Measurements from ENCODE around the gene KCNK15. TPM values are rescaled to one million over a fixed set of nuclear protein-coding genes. Genes with fewer than 3 reads are reported as not detected.

Gene KCNK15
- total and polyA plus RNA-seq, 9 of the 15 experiments (the other 6 are each of a cell fraction or from before 2014, with no cell fraction given) = 0.03 to 0.30 (median 0.17) TPM; not detected in 5

- TF ChIP-seq, protein P1, sequence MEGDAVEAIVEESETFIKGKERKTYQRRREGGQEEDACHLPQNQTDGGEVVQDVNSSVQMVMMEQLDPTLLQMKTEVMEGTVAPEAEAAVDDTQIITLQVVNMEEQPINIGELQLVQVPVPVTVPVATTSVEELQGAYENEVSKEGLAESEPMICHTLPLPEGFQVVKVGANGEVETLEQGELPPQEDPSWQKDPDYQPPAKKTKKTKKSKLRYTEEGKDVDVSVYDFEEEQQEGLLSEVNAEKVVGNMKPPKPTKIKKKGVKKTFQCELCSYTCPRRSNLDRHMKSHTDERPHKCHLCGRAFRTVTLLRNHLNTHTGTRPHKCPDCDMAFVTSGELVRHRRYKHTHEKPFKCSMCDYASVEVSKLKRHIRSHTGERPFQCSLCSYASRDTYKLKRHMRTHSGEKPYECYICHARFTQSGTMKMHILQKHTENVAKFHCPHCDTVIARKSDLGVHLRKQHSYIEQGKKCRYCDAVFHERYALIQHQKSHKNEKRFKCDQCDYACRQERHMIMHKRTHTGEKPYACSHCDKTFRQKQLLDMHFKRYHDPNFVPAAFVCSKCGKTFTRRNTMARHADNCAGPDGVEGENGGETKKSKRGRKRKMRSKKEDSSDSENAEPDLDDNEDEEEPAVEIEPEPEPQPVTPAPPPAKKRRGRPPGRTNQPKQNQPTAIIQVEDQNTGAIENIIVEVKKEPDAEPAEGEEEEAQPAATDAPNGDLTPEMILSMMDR (IDR thresholded peaks at IDR 0.05 in 2 of 3, conservative IDR thresholded peaks at IDR 0.05 in 1 of 3; ENCODE audit: insufficient read depth in 2 of 3, low read depth in 1 of 3, low read length in 3 of 3) = peak; percentile 42 to 65 (median 55)
- no peak for TF ChIP-seq MXI1 (IDR thresholded peaks at IDR 0.05; ENCODE audit: low read depth, low read length)
- TF ChIP-seq ZNF143 (CRISPR knock-in tag; IDR thresholded peaks at IDR 0.05) = 0 out of 2 replicates have a peak, but pooled peaks have one; percentile 31
- TF ChIP-seq ZNF76 (CRISPR knock-in tag; IDR thresholded peaks at IDR 0.05; ENCODE audit: borderline replicate concordance) = no peak
Observed at GRCh38 chr20:44717986-44718385, 27.7 kb upstream of the KCNK15 start (continued).

DNA sequence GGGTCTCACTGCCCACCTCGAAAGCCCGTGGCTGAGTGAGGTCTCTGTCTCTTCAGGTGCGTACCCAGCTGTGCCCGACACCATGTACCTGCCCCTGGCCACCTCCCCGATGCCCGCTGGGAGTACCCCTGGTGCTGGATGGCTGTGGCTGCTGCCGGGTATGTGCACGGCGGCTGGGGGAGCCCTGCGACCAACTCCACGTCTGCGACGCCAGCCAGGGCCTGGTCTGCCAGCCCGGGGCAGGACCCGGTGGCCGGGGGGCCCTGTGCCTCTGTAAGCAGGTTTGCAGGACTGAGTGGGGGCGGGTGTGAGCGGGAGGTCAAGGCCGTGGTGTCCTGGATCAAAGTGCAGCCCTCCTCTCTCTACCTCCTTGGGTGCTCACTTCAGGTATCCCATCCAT, 25.8 kb upstream of the KCNK15 start:
- ATAC-seq (no peak), FAIRE-seq (no peak), DNase-seq (ENCODE audit: extremely low read depth in 1 of 4, low spot score in 3 of 4) (no peak)
- no peak overlapping the region for H3K4me2 ChIP-seq (ENCODE audit: insufficient read depth, low read length)
- POLR2A ChIA-PET = no interaction called here
- H3K27me3 ChIP-seq (ENCODE audit: control insufficient read depth in 2 of 2, insufficient read depth in 2 of 2, low read length in 2 of 2) = peaks cover 33 to 78% of the 10 kb centered on the region in 2 experiments
- no peak overlapping the region for H3K4me3 ChIP-seq
- H3K36me3 ChIP-seq (ENCODE audit: control insufficient read depth, insufficient read depth, low read length) = no peaks in the 10 kb centered on the region
- no peak overlapping the region; a peak in 1 of 4 replicates for H3K9ac ChIP-seq (ENCODE audit: insufficient read depth in 1 of 2, low read depth in 2 of 2, low read length in 2 of 2)
- BruUV-seq (replicated peaks) = no TSS peak
- in situ Hi-C loops (cut with MboI) = no loop called here
- WGBS (ENCODE audit: insufficient coverage, low coverage, missing lambda C conversion rate) = under 1% methylated on average over 19 of the region's 19 CpGs
- H4K20me1 ChIP-seq (replicated peaks; ENCODE audit: control insufficient read depth, insufficient read depth, low read length) = peaks cover 11% of the 10 kb centered on the region; the same call in 1 of the 2 replicates
- intact Hi-C loops (cut with micrococcal nuclease) = no loop called here
- H3K4me1 ChIP-seq (replicated peaks in 1 of 2; ENCODE audit: control insufficient read depth in 2 of 2, insufficient read depth in 2 of 2, low read length in 2 of 2) = peaks cover 0 to 14% of the 10 kb centered on the region in 2 experiments; a peak in 2 of 5 replicates
- H2AFZ ChIP-seq (ENCODE audit: low read depth, low read length) = no peak overlapping the region
- H3K79me2 ChIP-seq (ENCODE audit: control insufficient read depth, insufficient read depth, low read length) = no peaks in the 10 kb centered on the region
- H3K9me3 ChIP-seq (replicated peaks; ENCODE audit: control insufficient read depth, insufficient read depth, low read depth, low read length) = no peaks in the 10 kb centered on the region
- H3K9me1 ChIP-seq (ENCODE audit: control insufficient read depth, insufficient read depth, low read length) = no peaks in the 10 kb centered on the region
- H3K27ac ChIP-seq (ENCODE audit: extremely low read depth, low read depth, low read length) = no peak overlapping the region
- CTCF ChIA-PET (ENCODE audit: low intra/inter-chr PET ratio) = no interaction called here
- no peak for TF ChIP-seq CREM (IDR thresholded peaks at IDR 0.05; ENCODE audit: low read depth)
- no peak for TF ChIP-seq TEAD4 (IDR thresholded peaks at IDR 0.05; ENCODE audit: low read length)
- TF ChIP-seq TEAD4 (CRISPR knock-in tag; IDR thresholded peaks at IDR 0.05; ENCODE audit: borderline replicate concordance) = no peak
- TF ChIP-seq ATF4 (CRISPR knock-in tag; IDR thresholded peaks at IDR 0.05) = no peak
- TF ChIP-seq, protein P2, sequence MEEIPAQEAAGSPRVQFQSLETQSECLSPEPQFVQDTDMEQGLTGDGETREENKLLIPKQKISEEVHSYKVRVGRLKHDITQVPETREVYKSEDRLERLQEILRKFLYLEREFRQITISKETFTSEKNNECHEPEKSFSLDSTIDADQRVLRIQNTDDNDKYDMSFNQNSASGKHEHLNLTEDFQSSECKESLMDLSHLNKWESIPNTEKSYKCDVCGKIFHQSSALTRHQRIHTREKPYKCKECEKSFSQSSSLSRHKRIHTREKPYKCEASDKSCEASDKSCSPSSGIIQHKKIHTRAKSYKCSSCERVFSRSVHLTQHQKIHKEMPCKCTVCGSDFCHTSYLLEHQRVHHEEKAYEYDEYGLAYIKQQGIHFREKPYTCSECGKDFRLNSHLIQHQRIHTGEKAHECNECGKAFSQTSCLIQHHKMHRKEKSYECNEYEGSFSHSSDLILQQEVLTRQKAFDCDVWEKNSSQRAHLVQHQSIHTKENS (CRISPR knock-in tag; IDR thresholded peaks at IDR 0.05) = no peak
- TF ChIP-seq ZNF444 (CRISPR knock-in tag; IDR thresholded peaks at IDR 0.05) = no peak
- no peak for TF ChIP-seq SMAD2 (IDR thresholded peaks at IDR 0.05; ENCODE audit: low read depth, low read length)
- no peak for TF ChIP-seq CTBP1 (IDR thresholded peaks at IDR 0.05; ENCODE audit: borderline replicate concordance)
- TF ChIP-seq CBFA2T3 (IDR thresholded peaks at IDR 0.05) = no peak
- no peak for TF ChIP-seq PREB (CRISPR knock-in tag; IDR thresholded peaks at IDR 0.05)
- TF ChIP-seq TAF7 (tag; IDR thresholded peaks at IDR 0.05) = no peak
- no peak for TF ChIP-seq CCAR2 (IDR thresholded peaks at IDR 0.05; ENCODE audit: low read depth, low read length)
- no peak for TF ChIP-seq BRF1 (IDR thresholded peaks at IDR 0.05; ENCODE audit: borderline replicate concordance, extremely low read depth, insufficient read length)
- no peak for TF ChIP-seq PYGO2 (tag; IDR thresholded peaks at IDR 0.05)
- no peak for TF ChIP-seq ZEB2 (IDR thresholded peaks at IDR 0.05)
